Left colon (tissue), 2 donors: ENCODE data around the gene FBXL14. TPM values are rescaled to one million over a fixed set of nuclear protein-coding genes. Genes with fewer than 3 reads are reported as not detected.
A peak's percentile ranks its signal among the peaks of the same experiment; 100 is the strongest.

Source experiments
- ATAC-seq: fragments of 200-7000 bp; cut with Tn5 transposase; one replicate; pipeline ENCODE4 v1.9.1; 2020; ENCODE audit warnings: mild to moderate bottlenecking, moderate library complexity
- DNase-seq, 2 donors: peaks; one replicate each; pipeline ENCODE4 v3.0.0-alpha.2; 2020
- intact Hi-C, 2 donors: fragments of 100-400 bp; cut with DNase I in 1 of 2; cut with micrococcal nuclease in 1 of 2; formaldehyde crosslinking; loops; one replicate each; pipeline versions ENCODE4 v1.11.2 to v1.14.0; 2022; cut with DNase I, micrococcal nuclease
- total RNA-seq, 2 donors: library from RNA; stranded (reverse); fragmentation: NEBNext Ultra II Directional; extraction: Animal tissue kit (Norgen Biotek cat#: 25700); gene quantifications; one replicate each; pipeline ENCODE4 v1.2.1, GENCODE V29; 2021
- donor health status: DM: no; HTN: no; CAD: no.
- donor health status: DM: yes; HTN: yes; CAD: no.

Gene FBXL14
- total RNA-seq, 2 donors from 2014 or later, result 32.6 to 40.8 TPM

DNA sequence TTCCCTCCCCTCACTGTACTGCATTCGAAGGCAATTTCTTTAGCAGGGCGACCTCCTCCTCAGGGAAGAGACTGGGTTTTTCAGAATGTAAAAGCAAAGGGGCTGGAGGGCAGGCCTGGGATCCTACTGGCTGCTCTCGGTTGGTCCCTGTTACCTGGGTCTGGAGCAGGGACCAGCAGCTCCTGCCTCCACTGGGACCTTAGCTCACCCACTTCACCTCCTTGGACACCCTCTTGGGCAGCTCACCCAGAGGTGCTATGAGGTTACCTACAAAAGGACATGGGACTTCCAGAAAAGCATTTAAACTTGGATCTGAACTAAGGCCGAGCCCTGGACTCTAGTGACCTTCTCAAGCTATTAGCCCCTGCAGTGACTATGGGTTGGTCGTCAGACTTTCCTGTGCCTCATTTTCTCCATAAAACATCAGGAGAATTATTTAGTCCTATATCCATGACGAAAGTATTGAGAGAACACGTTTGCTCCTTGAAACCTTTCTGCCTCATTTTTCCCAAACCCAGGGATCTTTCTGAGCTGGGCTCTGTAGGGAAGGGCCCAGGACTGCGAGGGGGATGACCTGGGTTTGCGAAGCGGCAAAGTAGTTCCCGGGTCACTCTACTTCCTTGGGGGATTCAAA, 65.0 kb downstream of the FBXL14 start:
- DNase-seq (no peak), ATAC-seq (no peak)
- intact Hi-C loops, result no loop called here

DNA sequence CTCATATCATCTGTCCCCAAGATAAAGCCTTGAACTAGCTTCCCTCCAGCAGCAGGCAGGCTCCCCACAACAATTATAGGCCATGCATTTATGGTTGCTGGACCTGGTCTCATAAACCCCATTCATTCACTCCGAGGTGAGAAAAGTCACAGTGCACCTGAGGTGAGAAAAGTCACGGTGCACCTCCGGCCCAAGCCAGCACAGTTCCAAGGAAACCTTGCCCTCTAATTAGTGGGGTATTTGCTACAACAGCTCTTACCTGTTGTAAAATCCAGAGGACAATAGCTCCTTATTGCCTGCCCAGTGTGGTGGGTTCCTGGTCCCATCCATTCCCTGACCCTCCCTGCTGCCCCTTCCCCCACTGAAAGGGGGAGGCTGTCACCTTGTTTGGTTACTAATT, 65.6 kb downstream of the FBXL14 start:
- DNase-seq, result no peak
- no peak for ATAC-seq
- intact Hi-C loops, result no loop called here

DNA sequence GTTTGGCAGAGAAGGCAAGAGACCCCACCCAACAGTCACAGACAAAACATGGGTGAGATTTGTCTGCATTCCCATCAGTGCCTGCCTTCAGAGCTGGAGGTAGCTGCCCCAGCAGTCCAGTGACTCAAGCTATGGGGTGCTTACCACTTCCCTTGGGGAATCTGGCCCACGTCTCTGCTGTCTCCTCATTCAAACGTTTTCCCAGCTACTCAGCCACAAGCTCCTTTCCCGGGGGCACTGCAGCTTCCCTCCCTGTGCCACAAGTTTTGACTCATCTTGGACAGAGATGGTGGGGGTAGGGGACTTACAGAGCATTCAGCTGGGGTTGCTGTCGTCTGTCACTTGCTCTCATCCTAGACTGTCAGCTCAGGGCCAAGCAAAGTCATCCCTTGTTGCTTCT, 66.6 kb downstream of the FBXL14 start:
- DNase-seq (no peak), ATAC-seq (no peak)
- intact Hi-C loops, result no loop called here

DNA sequence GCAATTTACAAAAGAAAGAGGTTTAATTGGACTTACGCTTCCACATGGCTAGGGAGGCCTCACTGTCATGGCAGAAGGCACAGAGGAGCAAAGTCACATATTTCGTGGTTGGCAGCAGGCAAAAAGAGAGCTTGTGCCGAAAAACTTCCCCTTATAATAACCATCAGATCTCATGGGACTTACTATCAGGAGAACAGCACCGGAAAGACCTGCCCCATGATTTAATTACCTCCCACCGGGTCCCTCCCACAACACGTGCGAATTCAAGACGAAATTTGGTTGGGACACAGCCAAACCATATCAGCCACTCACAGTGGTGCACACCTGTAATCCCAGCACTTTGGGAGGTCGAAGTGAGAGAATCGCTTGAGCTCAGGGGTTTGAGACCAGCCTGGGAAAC, 68.5 kb downstream of the FBXL14 start:
- ATAC-seq (no peak), DNase-seq (no peak)
- intact Hi-C loops, result no loop called here

DNA sequence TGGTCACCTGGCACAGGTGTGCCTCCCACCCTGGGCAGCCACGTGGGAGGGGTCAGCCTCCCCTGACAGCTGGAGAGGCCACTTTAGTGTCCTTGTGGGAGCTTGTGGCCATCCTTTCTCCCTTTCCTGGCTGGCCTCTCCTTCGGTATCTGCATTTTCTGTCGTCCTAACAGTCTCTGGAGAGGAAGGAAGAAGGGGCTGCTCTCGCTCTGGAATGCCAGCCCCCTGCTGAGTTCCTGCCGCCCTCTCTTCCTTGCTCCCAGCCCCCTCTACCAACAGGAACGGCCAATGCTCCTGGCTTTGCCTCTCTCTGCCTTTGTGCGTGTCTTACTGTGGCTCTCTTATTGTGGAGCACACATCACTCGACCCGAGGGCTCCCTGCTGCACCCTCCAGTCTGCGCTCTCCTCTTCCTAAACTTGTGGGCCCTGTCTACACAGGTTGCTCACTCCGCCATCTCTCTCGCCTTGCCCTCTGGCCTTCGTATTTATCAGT, 70.8 kb downstream of the FBXL14 start:
- ATAC-seq (no peak), DNase-seq (no peak)
- intact Hi-C loops, result no loop called here

DNA sequence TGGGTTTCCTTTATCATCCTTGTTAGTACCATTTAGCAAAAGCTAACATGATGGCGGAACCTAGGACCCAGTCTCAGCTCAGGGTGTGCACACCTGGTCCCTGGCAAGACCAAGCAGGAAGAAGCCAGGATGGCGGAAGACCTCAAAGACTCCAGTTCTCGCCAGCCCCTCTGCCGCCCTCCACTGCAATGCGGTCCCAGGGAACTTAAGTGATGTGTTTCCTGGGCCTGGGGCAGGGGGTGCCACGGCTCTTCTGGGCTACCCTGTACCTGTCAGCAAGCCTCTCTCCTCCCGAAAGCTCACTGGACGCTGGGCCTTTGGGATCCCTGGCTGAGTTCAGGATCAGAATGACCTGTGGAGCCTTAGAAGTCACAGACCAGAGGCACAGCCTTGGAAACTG, 71.3 kb downstream of the FBXL14 start:
- DNase-seq, result no peak
- intact Hi-C loops, result no loop called here
- no peak for ATAC-seq

DNA sequence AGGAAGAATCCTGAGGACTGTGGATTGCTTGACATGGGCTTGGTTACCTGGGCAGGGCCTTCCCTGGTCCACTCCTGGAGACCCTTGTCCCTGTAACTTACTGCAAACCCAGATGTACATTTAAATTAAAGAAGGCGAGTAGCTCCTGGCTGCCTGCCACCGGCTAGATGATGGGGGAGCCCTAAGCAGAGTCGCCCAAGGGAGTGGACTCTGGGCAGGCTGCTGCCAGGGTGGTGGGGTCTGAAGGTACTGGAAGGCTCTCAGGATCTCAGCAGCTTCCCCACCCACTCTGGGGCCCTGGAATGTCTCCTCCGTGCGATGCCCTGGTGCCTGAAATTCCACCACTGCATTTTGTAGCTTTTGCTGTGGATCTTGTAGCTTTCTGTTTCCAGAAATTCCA, 74.7 kb downstream of the FBXL14 start:
- DNase-seq, result peak in 1 of 2 donors; percentile 42
- intact Hi-C loops, result no loop called here
- peak; percentile 62 for ATAC-seq

DNA sequence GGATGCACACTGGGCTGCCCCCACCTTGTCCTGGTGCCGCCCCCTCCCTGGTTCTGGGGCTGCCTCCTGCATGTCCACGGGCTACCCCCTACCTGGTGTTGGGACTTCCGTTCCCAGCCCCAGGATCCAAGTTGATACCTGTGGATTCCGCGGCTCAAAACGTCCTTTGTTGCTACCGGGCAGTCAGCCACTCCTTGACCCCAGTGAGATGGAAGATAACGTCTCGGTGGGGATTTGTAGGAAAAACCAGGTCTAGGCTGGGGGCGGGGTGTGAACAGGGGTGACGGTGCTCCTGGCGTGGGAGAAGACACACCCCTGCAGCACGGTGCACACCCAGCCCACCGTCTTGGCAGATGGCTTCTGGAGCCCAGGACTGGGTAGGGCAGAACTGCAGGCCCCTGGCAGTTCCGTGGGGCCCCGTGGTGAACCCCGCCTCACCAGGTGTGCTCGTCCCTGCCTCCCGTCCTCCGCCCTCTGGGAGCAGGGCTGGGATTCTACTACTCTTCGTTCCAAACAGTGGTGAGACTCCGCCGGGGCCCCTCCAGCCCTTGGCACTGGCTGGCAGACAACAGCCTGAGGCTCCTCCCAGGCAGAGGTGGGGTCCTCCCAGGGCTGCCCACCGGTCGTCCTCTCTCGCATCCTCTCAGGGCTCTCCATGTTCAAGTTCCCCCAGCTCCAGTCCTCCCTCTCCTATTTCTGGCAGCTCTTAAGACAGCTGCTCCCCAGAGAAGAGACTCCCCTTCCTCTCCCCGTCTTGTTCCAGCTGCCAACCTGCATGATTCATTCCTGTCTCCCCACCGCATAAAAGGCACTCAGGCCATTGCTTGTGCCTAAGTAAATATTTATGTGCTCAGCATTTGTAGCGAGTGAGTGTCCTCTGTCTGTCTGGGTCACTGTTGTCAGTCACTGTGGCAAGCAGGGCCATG, 75.5 kb downstream of the FBXL14 start:
- DNase-seq (no peak), ATAC-seq (peak; percentile 77)
- intact Hi-C loops, result no loop called here

DNA sequence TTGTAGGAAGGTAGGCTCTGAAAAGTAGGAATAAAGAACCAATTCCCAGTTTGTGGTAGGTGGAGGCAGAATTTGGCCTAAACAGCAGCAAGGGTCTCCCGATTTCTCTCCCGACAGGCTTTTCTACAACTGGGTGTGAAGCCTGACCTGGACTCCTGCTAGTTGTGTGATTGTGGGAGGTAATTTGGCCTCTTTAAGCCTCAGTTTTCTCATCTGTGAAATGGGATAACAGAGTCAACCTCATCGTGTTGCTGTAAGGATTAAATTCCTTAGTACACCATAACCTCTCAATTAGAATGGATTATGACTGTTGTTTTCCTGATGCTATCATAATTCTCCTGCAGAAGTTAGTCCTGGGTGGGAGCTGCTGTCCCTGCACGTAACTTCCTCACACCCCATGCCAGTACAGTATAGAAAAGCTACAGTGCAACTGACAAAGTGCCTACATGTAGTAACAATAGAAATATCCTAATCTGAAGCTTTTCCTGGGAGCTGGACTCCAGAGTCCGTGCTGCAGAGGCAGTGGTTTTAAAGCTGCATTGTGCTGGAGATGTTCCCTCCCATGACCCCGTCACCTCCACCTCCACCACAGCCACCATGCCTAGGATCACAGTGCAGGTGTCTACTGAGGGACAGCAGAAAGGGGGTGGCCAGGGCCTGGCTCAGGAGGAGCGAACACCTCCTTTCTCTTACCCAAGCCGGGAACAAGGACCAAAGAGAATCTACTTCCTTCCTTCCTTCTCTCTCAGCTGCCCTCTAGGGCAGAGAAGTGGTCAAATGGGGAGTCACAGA, 76.5 kb downstream of the FBXL14 start:
- intact Hi-C loops, result no loop called here
- DNase-seq (no peak), ATAC-seq (peak; percentile 5)

DNA sequence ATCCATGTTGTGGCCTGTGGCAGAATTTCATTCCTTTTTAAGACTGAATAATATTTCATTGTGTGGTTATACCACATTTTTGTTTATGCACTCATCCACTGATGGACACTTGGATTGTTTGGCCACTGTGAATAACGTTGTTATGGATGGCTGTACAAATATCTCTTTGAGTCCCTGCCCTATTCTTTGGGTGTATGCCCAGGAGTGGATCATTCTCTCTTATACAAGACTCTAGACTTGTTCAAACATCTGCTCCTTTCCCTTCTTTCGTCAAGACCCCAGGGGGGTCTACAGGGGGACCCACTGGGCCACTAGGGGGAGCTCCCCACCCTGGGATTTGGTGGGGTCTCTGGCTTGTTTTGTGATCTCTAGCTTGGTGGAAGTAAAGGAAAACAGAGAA, 77.4 kb downstream of the FBXL14 start:
- intact Hi-C loops, result no loop called here
- ATAC-seq (no peak), DNase-seq (no peak)

Other genes starting within 250 kb of the FBXL14 start
- gene WNT5B, start 34.6 kb upstream of the FBXL14 start, total RNA-seq, result 1 to 10 TPM; 4.5 to 9.4 TPM
- 100 to 1,000 TPM; 100 to 111 TPM for gene ADIPOR2, start 96.5 kb upstream of the FBXL14 start, total RNA-seq
- not detected for gene LRTM2, start 226.0 kb upstream of the FBXL14 start, total RNA-seq